Kidney (tissue), 14 donors: ENCODE measurements around the gene IDH3B. TPM values are rescaled to one million over a fixed set of nuclear protein-coding genes. Genes with fewer than 3 reads are reported as not detected.

Experiments
- DNase-seq, 5 donors: peaks; one replicate each; pipeline ENCODE4 v3.0.0-alpha.2; 2013 to 2020
- FAIRE-seq: peaks from 2 replicates; lab custom pipeline; 2012; peaks lifted over from hg19 to GRCh38; lab: Jason Lieb, UNC
- H3K27ac ChIP-seq, 2 donors: one replicate each; pipeline ENCODE4 v1.7.0; 2013; ENCODE audit warnings: low read depth in 2 of 2, low read length in 2 of 2, inconsistent platforms in 1 of 2
- H3K27me3 ChIP-seq: one replicate; pipeline ENCODE4 v1.7.1; 2013; ENCODE audit warnings: low read length, inconsistent platforms; ENCODE audit not compliant: control insufficient read depth, insufficient read depth
- H3K36me3 ChIP-seq, 3 donors: one replicate each; pipeline versions ENCODE4 v1.7.0 to v1.7.1; 2013; ENCODE audit warnings: low read length in 3 of 3, control low read depth in 1 of 3, inconsistent platforms in 1 of 3; ENCODE audit not compliant: insufficient read depth in 3 of 3, control insufficient read depth in 2 of 3
- H3K4me1 ChIP-seq, 3 donors: one replicate each; pipeline versions ENCODE4 v1.7.0 to v1.7.1; 2013; ENCODE audit warnings: low read length in 3 of 3, inconsistent platforms in 1 of 3, low read depth in 1 of 3; ENCODE audit not compliant: control insufficient read depth in 2 of 3, insufficient read depth in 2 of 3
- H3K4me3 ChIP-seq, 3 donors: one replicate each; pipeline versions ENCODE4 v1.7.0 to v1.8.1; 2013; ENCODE audit warnings: low read length in 3 of 3, control low read depth in 1 of 3, inconsistent platforms in 1 of 3
- H3K9ac ChIP-seq, 3 donors: one replicate each; pipeline versions ENCODE4 v1.7.0 to v1.7.1; 2013; ENCODE audit warnings: low read length in 3 of 3, control low read depth in 1 of 3, inconsistent platforms in 1 of 3
- H3K9me3 ChIP-seq, 3 donors: one replicate each; pipeline versions ENCODE4 v1.7.0 to v1.7.1; 2013; ENCODE audit warnings: low read length in 3 of 3, control low read depth in 1 of 3, inconsistent platforms in 1 of 3; ENCODE audit not compliant: control insufficient read depth in 2 of 3, insufficient read depth in 1 of 3
- intact Hi-C: fragments of 100-400 bp; cut with DNase I; formaldehyde crosslinking; loops from one replicate; pipeline ENCODE4 v1.11.1; 2022
- polyA plus RNA-seq: library from polyadenylated mRNA; stranded (reverse); fragments of 350-450 nt; fragmentation: Illumina TruSeq; extraction: RNeasy Lipid Tissue Mini Kit (QIAGEN cat#74804); gene quantifications from one replicate; pipeline ENCODE4 v1.2.3, GENCODE V29; 2014; ENCODE audit warnings: low read depth, low replicate concordance; ENCODE audit not compliant: insufficient read depth
- total RNA-seq: library from RNA; stranded (reverse); fragmentation: NEBNext Ultra II Directional; extraction: Animal tissue kit (Norgen Biotek cat#: 25700); gene quantifications from one replicate; pipeline ENCODE4 v1.2.1, GENCODE V29; 2021
- TF ChIP-seq, protein P1 (sequence below): IDR thresholded peaks from 3 replicates; pipeline ENCODE4 v1.5.1; 2012; ENCODE audit warnings: mild to moderate bottlenecking, moderate library complexity, borderline replicate concordance; ENCODE audit not compliant: insufficient read depth; ENCODE audit errors: extremely low read depth
- donor health status: control.
- donor health status: control.
- donor health status: control.
- donor health status: control.
- donor health status: control.
- donor health status: DM: yes; HTN: yes; CAD: no.
- donor health status: Normal renal cell carcinoma (clear cell type).

The IDH3B gene
- total and polyA plus RNA-seq, 2 donors from 2014 or later, result 77.3 to 134 TPM

DNA sequence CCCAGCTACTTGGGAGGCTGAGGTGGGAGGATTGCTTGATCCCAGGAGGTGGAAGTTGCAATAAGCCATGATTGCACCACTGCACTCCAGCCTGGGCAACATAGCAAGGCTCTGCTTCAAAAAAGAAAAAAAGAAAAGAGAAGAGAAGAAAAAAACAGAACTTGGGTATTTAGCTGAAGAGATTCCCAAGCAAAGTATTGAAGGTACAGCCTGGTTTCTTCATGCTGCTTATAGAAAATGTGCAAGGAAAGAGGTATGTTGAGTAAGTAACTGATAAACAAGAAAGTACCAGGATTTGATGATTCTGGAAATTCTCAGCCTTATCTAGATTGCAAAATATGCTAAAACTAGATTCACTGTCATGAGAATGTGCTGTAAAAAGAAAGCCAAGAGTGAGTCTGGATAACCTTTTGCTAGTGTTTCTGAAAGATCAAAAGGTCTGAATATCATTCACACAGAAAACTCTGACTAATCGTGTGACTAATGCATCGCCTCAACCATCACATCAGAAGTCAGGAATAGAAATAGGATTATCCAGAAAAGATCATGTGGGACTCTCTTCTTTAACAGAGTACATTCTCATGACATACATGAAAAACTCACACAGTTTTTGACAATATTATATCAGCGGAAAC, 43.9 kb downstream of the IDH3B start:
- H3K36me3 ChIP-seq, result no peaks in the 10 kb centered on the region
- H3K27me3 ChIP-seq, result no peaks in the 10 kb centered on the region
- no peak overlapping the region for H3K27ac ChIP-seq
- TF ChIP-seq, protein P1, sequence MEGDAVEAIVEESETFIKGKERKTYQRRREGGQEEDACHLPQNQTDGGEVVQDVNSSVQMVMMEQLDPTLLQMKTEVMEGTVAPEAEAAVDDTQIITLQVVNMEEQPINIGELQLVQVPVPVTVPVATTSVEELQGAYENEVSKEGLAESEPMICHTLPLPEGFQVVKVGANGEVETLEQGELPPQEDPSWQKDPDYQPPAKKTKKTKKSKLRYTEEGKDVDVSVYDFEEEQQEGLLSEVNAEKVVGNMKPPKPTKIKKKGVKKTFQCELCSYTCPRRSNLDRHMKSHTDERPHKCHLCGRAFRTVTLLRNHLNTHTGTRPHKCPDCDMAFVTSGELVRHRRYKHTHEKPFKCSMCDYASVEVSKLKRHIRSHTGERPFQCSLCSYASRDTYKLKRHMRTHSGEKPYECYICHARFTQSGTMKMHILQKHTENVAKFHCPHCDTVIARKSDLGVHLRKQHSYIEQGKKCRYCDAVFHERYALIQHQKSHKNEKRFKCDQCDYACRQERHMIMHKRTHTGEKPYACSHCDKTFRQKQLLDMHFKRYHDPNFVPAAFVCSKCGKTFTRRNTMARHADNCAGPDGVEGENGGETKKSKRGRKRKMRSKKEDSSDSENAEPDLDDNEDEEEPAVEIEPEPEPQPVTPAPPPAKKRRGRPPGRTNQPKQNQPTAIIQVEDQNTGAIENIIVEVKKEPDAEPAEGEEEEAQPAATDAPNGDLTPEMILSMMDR, result no peak
- DNase-seq (no peak), FAIRE-seq (no peak)
- H3K9ac ChIP-seq, result no peak overlapping the region
- no peaks in the 10 kb centered on the region for H3K9me3 ChIP-seq
- intact Hi-C loops, result no loop called here
- no peaks in the 10 kb centered on the region for H3K4me1 ChIP-seq
- H3K4me3 ChIP-seq, result no peak overlapping the region

DNA sequence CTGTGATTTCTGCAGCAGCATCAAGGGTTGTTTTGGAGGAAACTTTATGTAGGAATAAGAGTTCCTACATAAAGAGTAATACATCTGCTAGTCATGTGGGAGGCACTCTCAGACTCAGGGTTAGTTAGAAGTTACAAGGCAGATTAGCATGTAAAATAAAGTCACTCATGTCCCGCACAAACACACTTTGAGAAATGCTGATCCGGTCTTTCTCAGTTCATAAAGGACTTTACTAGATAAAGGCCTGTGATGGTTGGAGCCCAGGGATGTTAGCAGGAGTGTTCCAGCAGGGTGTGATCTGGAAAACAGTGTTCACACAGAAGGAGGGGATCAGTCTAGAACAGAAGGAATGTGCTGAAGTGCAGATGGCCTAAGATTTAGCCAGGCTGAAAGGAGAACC, 44.7 kb downstream of the IDH3B start:
- H3K4me3 ChIP-seq, result no peak overlapping the region
- no peaks in the 10 kb centered on the region for H3K27me3 ChIP-seq
- no peaks in the 10 kb centered on the region for H3K36me3 ChIP-seq
- DNase-seq (no peak), FAIRE-seq (no peak)
- H3K9me3 ChIP-seq, result no peaks in the 10 kb centered on the region
- intact Hi-C loops, result no loop called here
- H3K27ac ChIP-seq, result no peak overlapping the region
- no peaks in the 10 kb centered on the region for H3K4me1 ChIP-seq
- TF ChIP-seq, protein P1, result no peak
- H3K9ac ChIP-seq, result no peak overlapping the region

DNA sequence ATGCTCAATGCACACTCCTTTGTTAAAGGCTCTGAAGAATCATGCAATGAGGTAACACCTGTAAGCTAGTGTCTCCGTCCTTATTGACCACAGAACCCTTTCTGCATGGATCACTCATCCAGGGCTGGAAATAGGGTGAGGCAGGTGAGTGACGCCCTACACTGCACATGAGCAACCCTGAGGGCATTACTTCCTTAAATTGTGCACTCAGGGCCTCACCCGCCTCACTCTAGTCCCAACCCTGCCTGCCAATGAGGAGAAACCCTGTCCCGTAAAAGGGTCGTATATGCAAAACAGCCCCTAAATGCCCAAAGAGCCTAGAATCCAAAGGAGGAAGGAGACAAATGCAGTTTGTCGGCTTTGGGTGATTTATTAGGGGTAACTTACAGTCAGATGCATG, 45.2 kb downstream of the IDH3B start:
- TF ChIP-seq, protein P1, result no peak
- Histone ChIP-seq H3K27ac (no peak overlapping the region), H3K9me3 (no peaks in the 10 kb centered on the region), H3K4me3 (no peak overlapping the region), H3K9ac (no peak overlapping the region), H3K36me3 (no peaks in the 10 kb centered on the region), H3K27me3 (no peaks in the 10 kb centered on the region), H3K4me1 (no peaks in the 10 kb centered on the region)
- intact Hi-C loops, result no loop called here
- no peak for DNase-seq
- no peak for FAIRE-seq
